ENCODE measurements around the gene C1orf50.

The C1orf50 gene

DNA sequence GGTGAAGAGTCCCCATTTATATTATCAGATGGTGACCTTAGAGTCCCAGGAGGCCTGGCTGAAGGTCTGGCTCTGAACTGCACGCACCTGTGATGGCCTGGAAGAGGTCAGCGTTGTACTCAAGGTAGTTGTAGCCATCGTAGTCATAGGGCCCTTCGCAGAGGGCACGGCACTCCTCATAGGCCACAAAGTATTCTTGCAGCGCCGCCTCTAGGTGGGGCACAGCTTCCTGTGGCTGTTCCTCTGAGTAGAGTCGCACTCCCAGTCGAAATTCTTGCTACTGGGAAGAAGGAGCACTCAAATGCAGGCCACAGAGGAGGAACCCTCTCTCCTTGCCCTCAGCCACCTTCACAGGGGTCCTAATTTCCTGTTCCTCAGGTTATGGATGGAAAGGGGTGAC is 7.9 kb upstream of the C1orf50 start:
- no peak for DNase-seq

GRCh38 chr1:42761567-42761966 is 5.5 kb upstream of the C1orf50 start:
- DNase-seq: no peak

GRCh38 chr1:42762269-42762668 is 4.8 kb upstream of the C1orf50 start:
- DNase-seq: no peak

DNA sequence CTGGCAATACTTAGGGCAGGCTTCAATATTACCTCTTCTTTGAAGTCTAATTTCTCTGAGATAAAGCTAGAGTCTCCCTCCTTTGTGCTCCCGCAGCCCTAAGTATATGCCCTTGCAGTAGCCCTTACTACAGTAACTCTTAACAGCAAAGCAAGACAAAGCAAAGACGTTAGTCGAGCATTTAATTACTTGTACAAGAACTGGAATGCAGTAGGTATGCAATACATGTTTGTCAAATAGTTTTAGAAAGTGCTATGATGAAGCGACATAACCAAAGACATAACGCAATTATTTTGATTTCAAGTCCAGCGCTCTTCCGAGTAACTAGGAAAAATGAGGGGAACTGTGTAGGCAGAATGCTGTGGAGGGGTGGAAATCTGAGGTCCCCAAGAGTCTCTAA is 1.8 kb upstream of the C1orf50 start:
- no peak for DNase-seq

DNA sequence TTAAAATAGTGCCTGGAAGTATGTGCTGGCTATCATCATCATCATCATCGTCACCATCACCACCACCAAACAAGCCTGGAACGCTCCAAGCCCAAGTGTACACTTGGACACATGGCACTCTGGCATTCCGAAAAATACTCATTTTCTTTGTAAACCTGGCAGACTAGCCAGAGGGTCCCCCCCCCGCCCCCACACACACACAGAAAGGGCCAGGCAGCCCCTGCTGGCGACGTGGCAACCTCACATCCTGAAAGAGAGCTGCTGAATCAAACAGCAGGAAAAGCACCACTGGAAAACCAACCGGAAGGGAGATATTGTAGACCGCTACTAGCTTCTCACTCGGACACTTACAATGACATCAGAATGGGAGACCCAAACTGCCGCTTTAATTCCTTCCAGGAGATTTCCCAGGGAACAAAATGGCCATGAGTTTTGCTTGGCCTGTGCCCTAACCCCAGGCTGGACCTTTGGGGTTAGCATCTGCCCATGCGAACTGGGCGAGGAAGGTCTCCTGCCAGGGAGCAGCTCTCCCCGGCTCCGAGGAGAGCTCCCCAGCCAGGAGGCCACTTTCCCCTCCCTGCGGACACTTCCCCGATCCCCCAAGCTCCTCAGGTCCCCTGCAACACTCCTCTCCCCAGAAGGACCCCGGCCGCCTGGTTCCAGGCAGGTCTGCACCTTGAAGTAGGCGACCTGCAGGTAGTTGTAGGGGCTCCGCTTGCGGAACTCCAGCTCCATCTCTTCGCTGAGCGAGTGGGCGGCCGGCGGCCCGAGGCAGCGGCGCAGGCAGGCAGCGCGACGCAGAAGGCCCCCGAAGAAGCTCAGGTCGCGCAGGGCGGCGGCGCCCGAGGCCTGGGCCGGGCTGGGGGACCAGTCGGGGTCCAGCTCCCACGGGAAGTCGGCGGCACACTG is 963 bp upstream of the C1orf50 start:
- peak; percentile 43 for DNase-seq

DNA sequence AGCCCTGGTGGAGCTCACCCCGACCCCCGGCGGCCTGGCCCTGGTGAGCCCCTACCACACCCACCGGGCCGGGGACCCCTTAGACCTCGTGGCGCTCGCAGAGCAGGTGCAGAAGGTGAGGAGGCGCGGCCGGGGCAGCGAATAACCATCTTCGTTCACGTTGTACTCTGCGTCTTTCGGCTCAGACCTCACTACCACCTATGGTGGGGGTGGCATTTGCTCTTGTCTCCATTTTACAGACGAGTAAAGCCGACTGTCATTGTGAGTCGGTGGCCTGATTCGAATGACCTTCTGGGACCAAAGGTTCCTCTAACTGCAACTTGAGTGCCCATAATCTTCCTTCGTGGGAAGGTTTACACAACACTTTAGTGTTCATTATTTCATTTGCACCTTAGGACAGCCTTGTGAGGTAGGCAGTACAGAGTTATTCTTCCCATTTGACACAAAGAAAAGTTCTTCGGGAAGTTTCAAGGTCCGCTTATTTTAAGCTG is 506 bp downstream of the C1orf50 start:
- DNase-seq: no peak

- no peak for DNase-seq
Observed at GRCh38 chr1:42768172-42768571, 1.1 kb downstream of the C1orf50 start.

- DNase-seq: no peak
Observed at GRCh38 chr1:42769811-42770210, 2.8 kb downstream of the C1orf50 start.

DNA sequence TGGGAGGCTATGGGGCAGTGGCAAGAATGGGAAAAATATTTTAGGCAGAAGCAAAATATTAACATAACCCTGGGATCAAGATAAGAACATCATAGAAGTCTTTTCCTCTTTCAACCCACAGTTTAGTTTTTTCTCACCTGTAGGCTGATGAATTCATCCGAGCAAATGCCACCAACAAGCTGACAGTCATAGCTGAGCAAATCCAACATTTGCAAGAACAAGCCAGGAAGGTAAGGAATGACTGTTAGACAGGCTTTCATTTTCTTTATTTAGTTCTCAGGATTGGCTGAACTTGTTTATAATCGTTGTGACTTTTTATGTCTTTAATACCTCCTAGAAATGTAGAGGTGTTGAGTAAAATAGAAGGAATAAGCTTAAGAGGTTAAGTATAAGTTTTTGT is 6.4 kb downstream of the C1orf50 start:
- DNase-seq: no peak

DNA sequence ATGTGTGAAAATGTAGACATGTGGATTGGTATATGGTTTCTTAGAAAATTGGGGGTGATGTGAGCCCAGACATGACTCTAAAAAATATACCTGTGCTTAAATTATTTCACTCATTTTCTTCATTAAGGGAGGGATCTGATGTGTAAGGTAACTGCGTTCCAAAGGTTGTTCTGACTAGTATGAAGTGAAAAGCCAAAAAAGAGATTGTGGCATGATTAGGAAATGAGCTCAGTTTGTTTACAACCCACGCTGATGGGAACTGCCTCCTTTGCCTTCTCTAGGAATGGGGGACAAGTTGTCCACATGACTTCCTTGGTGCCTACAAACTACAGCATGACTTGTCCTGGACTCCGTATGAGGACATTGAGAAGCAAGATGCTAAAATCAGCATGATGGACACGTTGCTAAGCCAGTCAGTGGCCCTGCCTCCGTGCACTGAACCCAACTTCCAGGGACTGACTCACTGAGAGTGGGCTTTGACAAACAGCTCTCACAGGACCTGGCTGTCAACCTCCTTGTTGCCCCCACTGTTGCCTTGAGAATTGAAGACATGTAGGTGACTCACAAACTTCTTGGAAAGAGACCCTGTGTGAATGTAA is 8.0 kb downstream of the C1orf50 start:
- DNase-seq: no peak

DNA sequence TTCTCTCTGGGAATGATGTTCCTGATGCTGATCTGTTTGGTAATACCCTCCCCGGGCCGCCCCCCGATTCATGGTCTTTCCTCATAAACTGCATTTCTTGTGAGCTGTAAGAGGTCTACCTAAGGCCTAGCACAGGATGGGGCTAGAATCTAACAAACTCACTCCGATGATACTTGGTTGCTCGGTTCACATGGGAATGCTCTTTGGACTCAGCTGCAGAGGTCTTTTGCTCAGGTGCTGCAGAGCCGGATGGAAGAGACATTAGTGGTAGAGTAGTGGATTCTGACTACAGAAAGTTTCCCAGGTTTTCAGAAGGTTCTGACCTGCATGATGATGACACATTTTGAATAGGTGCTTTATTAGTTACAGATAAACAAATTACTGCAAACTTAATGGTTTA is 9.5 kb downstream of the C1orf50 start:
- DNase-seq: no peak

DNA sequence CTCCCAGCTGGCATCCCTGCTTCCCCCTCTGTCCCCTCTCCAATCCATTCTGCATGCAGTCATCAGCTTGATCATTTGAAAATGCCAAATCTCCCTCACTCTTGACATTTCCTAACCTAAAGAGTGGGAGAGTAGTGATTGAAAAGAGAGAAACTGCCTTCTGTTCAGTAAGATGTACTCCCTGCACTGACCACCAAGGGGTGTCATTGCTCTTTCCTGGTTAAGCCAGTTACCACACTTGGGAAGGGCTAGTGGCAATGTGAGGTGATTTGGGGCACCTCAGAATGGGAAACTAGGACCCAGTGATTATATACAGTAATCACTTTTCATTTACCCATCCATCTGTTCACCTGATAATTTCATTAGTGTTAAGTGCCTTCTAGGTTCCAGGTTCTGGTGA is 10.8 kb downstream of the C1orf50 start:
- DNase-seq: peak; percentile 41

DNA sequence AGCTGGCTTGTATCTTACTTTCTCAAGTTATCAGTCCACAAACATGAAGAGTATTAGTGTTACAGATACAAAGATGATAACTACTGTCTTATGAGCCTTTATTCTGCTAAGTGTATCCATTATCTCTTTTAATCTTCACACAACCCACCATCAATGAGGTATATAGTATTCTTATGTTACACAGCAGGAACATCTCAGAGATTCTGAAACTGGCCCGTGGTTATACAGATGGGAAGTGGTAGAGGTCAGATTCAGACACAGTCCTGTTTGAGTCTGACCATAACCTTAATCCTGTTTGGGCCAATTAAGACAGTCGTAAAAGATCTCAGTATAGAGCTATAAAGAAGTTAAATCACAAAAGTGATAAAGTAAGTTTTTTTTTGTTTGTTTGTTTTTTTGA is 12.7 kb downstream of the C1orf50 start:
- DNase-seq: no peak

GRCh38 chr1:42780176-42780575 is 13.1 kb downstream of the C1orf50 start:
- no peak for DNase-seq

DNA sequence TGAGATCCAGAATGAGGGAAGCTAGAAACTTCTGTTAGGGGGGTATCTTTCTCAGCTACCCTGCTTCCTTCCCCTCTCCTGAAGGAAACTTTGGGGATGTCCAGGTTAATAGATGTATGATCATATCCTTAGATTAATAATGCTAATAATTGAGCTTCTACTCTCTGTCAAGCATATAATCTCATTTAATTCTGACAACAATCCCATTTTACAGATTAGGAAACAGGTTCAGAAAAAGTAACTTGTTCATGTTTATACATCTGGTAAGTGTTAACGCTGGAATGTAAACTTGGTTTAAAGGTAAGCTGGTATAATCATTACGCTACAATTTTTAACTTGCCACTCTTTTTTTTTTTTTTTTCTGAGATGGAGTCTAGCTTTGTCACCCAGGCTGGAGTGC is 16.0 kb downstream of the C1orf50 start:
- no peak for DNase-seq

GRCh38 chr1:42784547-42784945 is 17.5 kb downstream of the C1orf50 start:
- DNase-seq: no peak

- peak; percentile 69 for DNase-seq
Observed at GRCh38 chr1:42784946-42785693, 18.1 kb downstream of the C1orf50 start, which contains the start of gene TMEM269. TMEM269 (plus strand) TSS chr1:42784991; CDS start chr1:42789894, 4,903 bp downstream.

DNA sequence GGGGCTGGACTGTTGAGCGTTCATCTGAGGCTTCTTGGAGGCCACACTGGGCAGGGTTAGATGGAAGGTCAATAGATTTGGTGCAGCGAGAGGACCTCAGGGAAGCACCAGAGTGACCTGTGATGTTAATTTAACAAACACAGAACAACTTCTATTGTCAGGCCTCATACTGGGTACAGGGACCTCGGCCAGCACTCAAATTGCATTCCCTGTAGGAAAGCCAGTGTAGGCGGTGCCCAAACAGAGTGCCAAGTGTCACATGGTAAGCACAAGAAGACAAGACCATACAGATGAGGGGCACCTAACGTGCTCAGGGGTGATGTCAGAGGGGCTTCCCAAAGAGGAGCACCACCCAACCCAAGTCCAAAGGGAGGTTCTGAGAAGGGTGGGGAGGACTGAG is 19.0 kb downstream of the C1orf50 start:
- no peak for DNase-seq

DNA sequence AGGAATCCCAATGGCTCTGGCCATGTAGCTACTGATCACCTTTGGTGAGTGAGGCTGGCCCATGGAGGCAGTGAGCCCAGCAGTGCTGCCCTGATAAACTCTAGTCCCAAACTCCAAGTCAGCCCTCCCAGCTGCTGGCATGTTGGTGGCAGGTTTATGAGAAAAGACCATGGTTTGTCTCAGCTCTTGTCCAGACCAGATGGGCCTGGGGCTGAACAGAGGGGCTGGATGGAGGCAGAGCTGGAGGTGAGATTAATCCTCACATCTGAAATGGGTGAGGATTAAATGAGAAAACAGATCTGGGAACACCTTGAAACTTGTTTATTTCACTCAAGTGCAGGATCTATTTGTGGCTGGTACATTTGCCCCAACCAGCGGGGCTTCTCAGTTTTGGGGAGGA is 21.0 kb downstream of the C1orf50 start:
- no peak for DNase-seq

- no peak for DNase-seq
Observed at GRCh38 chr1:42793824-42794223, 26.8 kb downstream of the C1orf50 start.

DNA sequence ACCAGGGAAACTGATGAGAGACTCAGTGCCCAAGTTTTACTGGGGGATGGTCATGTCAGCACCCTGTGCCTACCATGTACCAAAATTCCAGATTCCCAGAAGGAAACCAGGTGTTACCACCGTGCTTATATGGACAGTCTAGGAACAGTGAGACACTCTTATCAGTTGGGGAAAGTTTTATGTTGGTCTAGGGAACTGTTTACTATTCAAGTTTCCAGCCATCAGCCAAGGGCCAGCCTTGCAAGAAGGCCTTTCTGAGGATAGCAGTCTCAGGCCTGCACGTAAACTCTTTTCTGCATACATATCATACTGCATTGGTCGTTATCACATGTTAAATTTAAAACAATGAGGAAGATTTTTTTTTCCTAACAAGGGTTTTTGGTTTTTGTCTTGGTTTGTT is 30.4 kb downstream of the C1orf50 start:
- no peak for DNase-seq

DNA sequence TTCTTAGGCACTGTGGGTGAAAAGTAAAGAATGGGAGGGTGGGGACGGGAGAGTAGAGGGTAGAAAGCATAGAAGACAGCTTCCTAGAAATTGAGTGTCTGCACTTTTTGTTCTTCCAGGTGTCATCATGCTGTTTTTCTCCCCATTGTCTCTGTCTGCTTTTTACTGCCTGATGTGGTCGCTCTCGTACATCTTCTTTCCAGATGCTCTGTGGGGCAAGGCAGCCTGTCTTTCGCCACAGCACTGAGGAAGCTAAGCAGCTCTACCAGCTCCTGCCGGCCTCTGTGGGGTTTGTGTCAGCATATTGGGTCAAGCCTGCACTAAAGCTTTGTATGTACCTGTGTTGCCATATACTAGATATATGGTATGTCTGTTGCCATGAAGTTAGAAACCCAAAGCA is 30.9 kb downstream of the C1orf50 start:
- DNase-seq: no peak

DNA sequence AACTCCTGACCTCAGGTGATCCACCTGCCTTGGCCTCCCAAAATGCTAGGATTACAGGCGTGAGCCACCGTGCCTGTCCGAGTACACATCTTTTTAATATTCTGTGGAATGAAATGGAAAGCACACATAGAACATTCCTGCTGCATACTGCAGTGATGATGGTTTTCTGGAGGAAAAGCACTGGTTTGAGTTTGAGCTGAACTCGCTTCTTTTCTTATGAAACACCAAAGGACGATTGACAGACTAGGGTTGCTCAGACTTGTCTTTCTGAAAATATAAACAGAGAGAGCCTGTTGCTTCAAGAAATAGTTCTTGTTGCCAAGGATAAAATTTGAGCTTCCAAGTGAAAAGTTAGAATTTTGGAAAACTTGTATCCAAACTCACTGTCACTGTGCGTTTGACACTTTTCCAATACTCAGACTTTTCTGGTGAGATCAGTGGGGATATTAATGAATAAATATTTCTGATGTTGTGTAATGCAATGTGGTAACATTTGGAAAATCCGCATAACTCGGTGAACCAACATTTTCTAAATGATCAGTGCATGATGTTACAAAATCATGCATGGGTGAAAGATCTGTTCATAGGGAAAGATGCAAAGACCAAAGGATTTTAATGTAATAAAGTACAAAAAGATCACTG is 34.9 kb downstream of the C1orf50 start:
- DNase-seq: no peak
